Measurements from ENCODE around the gene MTMR12.

Gene MTMR12

GRCh38 chr5:32312595-32313332 is at the start of gene MTMR12:
Gene MTMR12, minus strand, starts transcription at chr5:32312939. Its CDS starts 101 bp downstream, at chr5:32312838.
- peak; percentile 100 for DNase-seq (ENCODE audit: low read depth)

GRCh38 chr5:32362527-32362926 is 49.8 kb upstream of the MTMR12 start:
- DNase-seq (ENCODE audit: low read depth), result no peak

DNA sequence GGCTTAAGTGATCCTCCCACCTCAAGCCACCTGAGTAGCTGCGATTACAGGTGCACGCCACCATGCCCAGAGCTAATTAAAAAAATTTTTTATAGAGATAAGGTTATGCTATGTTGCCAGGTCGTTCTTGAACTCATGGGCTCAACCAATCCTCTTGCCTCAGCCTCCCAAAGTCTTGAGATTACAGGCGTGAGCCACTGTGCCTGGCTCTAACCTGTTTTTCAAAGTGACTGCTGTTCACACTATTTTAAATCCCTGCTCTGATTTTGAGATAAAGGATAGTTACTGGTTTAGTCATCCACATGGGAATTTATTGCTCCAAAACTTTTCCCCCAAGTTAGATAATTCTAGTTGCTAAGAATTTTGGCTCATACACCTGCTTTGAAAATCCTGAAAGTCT is 48.2 kb upstream of the MTMR12 start:
- no peak for DNase-seq (ENCODE audit: low read depth)

GRCh38 chr5:32358611-32359010 is 45.9 kb upstream of the MTMR12 start:
- DNase-seq (ENCODE audit: low read depth), result no peak

GRCh38 chr5:32357658-32358057 is 44.9 kb upstream of the MTMR12 start:
- no peak for DNase-seq (ENCODE audit: low read depth)

GRCh38 chr5:32355686-32356085 is 42.9 kb upstream of the MTMR12 start:
- no peak for DNase-seq (ENCODE audit: low read depth)

- no peak for DNase-seq (ENCODE audit: low read depth)
Measured at GRCh38 chr5:32353420-32353819, 40.7 kb upstream of the MTMR12 start.

- no peak for DNase-seq (ENCODE audit: low read depth)
Measured at GRCh38 chr5:32352685-32353084, 39.9 kb upstream of the MTMR12 start.

- no peak for DNase-seq (ENCODE audit: low read depth)
Measured at GRCh38 chr5:32346869-32347268, 34.1 kb upstream of the MTMR12 start.

GRCh38 chr5:32343058-32343672 is 30.4 kb upstream of the MTMR12 start:
- DNase-seq (ENCODE audit: low read depth), result no peak

- no peak for DNase-seq (ENCODE audit: low read depth)
Measured at GRCh38 chr5:32342656-32343055, 29.9 kb upstream of the MTMR12 start.

GRCh38 chr5:32339878-32340277 is 27.1 kb upstream of the MTMR12 start:
- DNase-seq (ENCODE audit: low read depth), result no peak

DNA sequence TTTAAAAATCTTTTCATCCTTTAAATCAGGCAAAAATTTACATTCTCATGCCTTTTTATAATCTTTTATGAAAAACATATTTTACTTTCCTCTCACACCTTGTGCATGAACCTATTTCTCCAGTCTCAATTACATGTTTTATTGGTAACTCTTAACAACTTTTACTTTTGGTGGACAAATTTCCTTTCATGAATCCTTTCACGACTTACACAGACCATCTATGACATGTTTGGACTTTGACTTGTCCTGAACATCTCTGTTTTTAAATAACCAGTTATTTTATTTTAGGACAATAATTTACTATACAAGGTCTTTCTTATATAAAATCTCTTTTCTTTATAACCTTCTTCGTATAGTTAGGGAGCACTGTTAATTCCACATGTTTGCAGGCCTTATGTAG is 26.5 kb upstream of the MTMR12 start:
- no peak for DNase-seq (ENCODE audit: low read depth)

GRCh38 chr5:32332966-32333365 is 20.2 kb upstream of the MTMR12 start:
- DNase-seq (ENCODE audit: low read depth), result no peak

- no peak for DNase-seq (ENCODE audit: low read depth)
Measured at GRCh38 chr5:32332361-32332760, 19.6 kb upstream of the MTMR12 start.

DNA sequence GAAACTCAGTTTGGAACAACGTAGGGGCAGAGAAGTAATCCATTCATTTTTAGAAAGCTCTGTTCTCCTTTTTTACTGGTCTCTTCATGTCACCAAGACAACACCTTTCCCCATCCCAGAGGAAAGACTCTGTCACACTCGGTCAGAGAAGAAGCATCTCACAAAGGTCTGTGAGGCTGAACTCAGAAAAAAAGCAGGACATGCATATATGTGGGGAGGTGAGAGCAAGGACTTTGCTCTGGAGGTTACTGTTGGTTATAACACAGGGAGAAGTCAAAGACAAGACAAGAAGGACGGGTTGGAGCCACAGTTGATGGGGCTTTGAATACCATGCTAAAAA is 19.2 kb upstream of the MTMR12 start:
- no peak for DNase-seq (ENCODE audit: low read depth)

- DNase-seq (ENCODE audit: low read depth), result no peak
Measured at GRCh38 chr5:32331217-32331934, 18.6 kb upstream of the MTMR12 start.

DNA sequence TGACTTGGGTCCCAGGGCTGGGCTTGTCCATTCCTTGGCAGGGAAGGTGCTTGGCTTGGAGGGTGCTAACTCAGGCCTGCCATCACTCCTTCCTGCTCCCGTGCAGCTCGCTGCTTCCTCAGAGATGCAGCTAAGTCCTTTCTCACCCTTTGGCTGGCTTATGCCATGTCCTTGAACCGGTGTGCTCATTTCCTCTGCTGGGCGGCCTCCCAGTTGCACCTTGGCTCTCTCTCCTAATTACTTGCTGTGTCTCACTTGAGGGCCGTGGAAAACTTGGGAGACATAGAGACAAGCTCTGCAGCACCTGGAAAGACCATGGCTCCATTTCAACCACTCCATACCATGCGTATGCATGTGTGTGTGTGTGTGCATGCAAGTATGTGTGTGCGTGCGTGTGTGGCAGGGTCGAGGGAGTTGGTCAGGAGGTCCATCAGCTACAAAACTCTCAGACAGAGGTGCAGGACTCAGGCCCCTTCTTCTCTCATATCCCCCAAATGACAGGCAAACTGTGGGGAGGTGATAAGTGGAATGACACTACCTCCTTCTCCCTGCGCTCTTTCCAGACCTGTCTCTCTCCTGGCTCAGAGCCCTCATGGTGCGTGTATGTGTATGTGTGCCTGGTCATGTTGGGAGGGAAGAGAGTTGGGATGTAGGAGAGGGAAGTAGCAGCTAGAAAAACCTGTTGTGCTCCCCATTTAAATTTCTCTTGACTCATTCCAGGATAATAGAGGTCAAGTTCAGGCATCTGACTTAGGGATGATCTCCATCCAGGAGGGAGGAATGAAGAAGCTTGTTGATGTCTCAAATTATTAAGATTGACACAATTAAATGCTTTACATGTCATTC is 17.6 kb upstream of the MTMR12 start:
- DNase-seq (ENCODE audit: low read depth), result no peak

DNA sequence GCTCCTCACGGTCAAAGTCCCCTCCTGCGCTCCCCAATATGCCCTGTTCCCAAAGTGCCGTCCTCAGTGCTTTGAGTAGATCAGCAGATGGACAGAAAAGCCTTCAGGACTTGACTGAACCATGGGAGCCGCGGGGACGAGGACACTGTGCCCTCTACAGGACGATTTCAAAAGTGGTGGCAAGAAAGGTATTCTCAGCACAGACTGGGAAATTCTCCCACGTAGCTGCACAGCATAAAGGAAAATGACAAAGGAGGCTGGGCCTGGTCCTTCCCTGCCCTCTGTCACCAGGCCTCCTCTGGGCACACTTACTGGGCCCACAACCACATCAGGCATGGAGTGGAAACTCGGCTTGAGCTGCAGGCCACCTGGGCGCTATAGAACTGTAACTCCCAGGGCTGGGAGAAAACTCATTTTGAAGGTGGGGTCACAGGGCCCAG is 16.7 kb upstream of the MTMR12 start:
- peak; percentile 12 for DNase-seq (ENCODE audit: low read depth)

DNA sequence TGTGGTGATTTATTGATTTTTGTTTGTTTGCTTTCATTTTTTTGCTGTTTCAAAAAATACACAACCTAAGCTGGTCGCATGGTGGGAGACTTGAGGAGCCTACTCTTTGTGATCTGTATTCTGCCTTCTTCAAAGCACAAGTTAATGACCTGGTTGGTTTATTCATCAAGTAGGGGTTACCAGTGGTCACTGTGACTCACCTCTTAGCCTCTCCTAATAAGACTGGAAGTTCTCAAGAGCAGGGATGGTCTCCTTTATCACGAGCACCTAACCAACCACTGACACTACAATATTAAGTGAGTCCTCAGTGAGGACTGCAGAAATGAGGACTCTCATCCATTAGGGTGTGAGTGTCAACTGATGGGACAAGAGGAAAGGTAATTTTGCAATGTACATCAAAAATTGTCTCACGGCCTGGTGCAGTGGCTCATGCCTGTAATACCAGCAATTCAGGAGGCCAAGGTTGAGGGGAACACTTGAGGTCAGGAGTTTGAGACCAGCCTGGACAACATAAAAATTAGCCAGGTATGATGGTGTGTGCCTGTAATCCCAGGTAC is 13.6 kb upstream of the MTMR12 start:
- DNase-seq (ENCODE audit: low read depth), result no peak

DNA sequence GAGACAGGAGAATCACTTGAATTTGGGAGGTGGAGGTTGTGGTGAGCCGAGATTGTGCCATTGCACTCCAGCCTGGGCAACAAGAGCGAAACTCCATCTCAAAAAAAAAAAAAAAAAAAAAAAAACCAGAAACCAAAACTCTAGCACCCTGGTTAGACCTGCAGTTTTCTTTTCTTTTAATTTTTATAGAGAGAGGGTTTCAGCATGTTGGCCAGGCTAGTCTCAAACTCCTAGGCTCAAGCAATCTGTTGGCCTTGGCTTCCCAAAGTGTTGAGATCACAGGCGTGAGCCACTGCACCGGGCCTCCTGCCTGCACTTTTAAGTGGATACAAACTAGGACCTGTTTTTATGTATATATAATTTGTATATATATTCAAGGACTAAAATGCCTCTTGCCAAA is 12.9 kb upstream of the MTMR12 start:
- no peak for DNase-seq (ENCODE audit: low read depth)

- no peak for DNase-seq (ENCODE audit: low read depth)
Measured at GRCh38 chr5:32325062-32325461, 12.3 kb upstream of the MTMR12 start.

Measured in activated T-helper 9 cell treated with anti-CD3 and anti-CD28 coated beads, Interleukin-2, amount 50 U/mL, for 16 hours (primary cell).